Pons (tissue), 1 donor: ENCODE data around the gene PIK3AP1.

ENCODE experiments used
- DNase-seq: peaks from one replicate; pipeline ENCODE4 v3.0.0-alpha.2; 2016; ENCODE audit warnings: low spot score

The PIK3AP1 gene

DNA sequence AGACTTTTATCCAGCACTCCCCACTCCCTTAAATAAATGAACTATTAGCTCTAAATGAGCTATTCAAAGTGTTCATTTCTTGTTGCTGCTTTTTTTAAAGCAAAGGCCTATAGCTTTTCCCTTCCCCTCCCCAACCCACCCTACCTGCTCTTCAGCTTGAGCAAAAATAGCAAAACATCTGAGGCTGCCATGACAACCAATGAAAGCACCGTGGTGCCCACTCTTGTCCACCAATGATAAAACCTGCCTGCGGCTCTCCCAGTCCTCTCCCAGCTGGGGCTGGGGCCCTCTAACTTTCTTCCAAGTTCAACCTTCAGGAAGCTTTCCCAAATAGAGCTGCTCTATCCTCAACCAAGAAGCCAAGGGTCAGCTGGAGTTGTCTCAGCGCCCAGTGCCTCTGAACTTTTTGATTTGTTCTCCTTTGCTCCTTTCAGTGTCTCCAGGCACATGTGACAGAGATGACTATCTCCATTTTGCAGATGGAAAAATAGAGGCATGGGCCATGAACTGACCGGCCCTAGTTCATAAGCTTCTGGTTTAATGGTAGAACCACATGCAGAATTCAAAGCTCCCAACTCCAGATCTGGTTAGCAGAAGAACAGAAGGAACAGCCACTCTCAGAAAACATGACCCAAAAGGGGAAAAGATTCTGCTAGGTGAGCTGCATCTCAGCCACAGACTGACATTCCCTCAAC lies 47.7 kb downstream of the PIK3AP1 start:
- DNase-seq: no peak

DNA sequence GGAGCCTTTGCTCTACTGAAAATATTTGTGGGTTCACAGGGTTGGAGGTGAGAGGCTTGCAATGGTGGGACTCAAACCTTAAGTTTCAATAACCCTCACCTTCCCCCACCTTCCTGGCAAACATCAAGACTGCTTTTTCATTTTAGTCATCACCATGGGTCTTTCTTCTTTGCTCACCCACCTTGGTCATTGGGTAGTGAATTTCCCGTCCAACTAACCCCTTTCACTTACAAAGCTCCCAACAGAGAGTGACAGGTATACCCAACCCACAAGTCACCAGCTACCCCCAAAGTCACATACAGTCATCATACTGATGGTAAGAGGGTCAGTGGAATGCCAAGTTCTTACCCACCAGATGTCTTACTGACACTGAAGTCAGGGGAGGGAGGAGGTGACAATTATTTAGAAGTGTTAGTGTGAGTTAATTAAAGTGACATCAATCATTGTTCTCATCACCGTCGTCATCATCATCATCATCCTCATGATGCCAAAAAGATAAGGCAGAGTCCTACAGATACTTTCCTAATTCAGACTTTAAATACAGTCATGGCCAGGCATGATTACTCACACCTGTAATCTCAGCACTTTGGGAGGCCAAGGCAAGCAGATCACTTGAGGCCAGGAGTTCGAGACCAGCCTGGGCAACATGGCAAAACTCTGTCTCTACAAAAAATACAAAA lies 49.0 kb downstream of the PIK3AP1 start:
- DNase-seq: no peak

DNA sequence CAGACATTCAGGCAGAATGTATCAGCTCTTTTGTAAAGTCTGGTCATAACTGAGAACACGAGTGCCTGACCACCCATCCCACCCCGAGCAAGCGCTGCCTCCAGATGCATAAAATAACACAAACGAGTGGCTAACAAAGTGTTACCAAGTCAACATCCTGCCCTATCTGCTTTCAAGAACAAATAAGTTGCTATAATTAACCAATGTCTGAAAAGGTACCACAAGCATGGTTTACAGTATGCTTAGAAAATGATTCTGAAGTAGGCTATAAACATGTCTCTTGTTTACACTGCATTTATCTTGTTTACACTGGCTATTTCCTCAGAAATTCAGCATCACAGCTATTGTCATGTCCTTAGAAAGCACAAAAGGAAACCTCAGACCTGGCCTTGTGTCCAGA lies 49.5 kb downstream of the PIK3AP1 start:
- DNase-seq: no peak

DNA sequence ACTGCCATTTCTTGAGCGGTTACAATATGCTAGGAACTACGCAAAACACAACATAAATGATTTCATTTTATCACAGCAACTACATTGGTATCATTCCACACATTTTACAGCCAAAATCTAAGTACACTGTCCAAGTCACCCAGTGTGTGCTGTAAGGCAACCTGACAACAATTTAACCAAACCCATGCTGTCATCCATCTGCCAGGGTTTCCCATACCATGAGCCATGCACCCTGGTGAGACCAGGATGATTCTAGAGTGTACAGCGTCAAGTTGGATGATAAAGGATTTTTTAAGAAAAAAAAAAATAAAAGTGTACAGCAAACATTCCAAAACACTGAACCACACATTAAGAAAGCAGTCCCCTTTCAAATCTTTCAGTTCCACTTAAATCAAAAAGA lies 52.9 kb downstream of the PIK3AP1 start:
- DNase-seq: no peak

DNA sequence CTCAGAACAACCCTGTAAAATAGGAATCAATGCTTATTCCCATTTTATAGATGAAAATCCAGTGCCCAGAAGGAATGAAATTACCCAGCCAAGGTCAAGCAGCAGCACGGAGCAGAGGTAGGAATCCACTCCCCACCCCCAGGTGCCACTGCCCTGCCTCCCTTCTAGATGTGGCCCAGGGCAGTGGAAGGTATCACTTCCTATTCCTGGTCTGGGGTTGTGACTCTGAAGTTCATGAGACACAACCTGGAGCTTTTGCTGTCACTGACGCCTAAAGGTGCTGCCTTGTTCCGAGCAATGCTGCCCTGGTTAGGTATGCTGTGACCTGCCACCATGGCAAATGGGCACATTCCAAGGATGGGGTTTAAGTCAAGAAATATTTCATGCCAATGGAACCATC lies 53.6 kb downstream of the PIK3AP1 start:
- no peak for DNase-seq

DNA sequence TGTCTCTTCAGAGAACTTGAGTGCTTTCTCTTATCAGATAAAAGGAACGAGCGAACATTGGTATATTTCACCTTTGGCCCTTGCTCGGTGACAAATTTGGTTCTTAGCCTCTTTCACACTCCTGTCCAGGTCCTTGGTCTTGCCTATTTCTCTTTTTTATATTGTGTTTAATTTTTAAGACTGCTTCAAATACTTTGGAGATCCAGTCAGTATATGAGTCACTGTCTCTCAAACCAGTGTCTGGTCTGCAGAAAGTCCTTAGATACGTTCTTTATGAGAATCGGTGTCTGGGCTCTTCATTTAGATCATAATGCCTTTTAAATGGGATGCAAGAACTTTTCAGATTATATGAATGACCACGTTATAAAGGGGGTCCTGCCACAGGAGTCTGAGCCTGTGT lies 55.0 kb downstream of the PIK3AP1 start:
- DNase-seq: no peak

DNA sequence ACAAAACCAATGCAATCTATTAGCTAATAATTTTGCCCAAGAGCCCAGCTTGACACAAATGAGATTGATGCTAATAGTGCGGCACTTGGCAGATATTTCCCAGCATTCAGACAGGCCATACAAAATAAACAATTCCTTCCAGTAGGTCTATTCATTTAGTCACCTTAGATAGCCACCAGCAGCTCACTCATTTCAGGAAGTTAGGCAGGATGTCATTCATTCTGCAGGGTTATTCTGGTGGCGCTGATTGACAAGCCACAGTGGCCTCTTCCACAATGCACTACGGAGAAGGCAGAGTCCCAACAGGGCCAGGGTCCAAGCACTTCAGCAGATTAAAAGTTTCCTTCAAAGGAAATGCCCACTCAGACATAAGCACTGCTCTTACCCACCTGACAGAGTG lies 55.8 kb downstream of the PIK3AP1 start:
- no peak for DNase-seq

DNA sequence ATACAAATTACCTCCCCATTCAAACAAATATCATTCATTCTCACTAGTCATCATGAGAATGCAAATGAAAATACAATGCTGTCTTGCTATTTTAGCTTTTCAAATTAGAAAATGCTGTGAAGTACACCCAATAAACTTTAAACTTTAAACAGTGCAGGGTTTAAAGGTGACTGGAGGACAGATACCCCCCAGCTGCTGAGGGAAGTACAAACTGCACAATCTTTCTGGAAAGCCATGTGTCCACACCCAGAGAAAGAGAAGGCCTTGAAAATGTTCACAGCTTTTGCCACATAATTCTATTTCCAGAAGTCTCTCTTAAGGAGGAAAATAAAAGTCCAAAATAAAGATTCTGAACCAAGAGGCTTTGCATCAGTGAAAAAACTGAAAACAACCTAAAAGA lies 56.5 kb downstream of the PIK3AP1 start:
- DNase-seq: no peak

DNA sequence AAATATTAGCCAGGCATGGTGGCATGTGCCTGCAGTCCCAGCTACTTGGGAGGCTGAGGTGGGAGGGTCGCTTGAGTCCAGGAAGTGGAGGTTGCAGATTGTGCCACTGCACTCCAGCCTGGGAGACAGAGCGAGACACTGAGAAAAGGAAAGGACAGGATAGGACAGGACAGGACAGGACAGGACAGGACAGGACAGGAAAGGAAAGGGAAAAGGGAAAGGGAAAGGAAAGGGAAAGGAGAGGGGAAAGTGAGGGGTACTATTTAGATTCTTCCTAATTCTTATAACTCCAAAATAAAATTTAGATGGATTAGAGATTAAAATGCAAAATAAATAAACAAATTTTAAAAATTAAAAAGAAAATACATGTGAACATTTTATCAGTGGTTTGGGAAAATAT lies 58.7 kb downstream of the PIK3AP1 start:
- no peak for DNase-seq

DNA sequence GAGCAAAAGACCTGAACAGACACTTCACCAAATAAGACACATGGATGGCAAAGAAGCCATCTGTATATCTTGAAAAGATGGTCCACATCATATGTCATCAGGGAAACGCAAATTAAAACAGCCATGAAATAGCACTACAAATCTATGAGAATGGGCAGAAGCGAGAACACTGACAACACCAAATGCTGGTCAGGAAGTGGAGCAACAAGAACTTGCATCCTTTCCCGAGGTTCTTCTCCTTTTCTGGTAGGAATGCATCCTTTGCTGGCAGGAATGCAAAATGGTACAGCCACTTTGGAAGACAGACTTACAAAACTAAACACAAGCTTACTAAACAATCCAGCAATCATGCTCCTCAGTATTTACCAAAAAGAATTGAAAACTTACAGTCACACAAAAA lies 60.0 kb downstream of the PIK3AP1 start:
- DNase-seq: no peak

DNA sequence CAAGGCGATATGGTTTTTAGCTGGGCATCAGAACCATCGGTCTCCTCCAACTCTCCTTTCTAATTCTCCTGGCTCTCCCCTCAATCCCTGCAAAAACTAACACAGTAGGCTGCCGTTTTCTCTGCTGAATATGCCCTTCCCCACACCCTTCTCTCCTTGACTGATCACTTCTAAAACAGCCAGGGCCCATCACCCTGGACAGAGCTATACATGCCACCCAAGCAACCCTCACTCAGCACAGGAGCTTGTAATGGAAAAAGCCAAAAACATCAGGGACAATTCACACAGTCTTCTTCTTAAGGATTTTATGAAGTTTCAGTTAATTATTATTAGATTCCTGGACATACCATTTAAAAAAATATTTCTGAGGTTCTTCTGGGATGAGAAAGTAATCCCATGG lies 61.5 kb downstream of the PIK3AP1 start:
- DNase-seq: no peak

DNA sequence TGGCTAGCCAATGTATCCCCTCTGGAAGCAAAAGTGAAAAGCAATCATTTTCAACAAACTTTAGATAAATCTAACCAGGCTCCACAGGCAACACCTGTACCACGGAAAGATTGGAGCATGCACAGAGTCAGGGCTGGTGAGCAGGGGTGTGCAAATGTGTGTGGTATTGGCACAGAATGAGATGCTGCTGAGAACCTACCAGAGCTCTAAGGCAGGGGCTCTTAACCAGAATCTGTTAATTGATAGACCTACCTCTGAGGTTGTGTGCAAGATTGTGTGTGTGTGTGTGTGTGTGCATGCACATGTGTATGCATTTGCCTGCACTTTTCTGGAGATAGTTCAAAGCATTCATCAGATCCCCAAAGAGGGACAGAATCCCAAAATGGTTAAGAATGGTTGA lies 62.9 kb downstream of the PIK3AP1 start:
- DNase-seq: no peak

DNA sequence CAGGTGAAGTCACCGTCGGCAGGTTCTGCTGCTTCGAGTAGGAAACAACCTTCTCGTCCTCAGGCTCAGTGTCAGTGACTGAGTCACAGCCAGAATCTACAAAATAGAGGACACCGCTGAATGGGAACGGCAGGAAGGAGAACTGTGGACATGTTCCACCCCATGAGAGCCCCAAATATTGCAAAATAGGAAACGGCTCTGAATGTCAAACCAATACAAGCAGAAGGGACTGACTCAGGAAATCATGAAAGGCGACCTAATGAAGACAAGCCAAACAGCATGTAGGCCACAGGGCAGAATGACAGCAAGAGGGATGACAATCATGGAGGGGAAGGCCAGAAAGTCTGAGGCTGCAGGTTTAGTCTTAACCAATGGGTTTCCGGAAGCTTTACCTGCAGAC lies 63.5 kb downstream of the PIK3AP1 start:
- peak; percentile 19 for DNase-seq

DNA sequence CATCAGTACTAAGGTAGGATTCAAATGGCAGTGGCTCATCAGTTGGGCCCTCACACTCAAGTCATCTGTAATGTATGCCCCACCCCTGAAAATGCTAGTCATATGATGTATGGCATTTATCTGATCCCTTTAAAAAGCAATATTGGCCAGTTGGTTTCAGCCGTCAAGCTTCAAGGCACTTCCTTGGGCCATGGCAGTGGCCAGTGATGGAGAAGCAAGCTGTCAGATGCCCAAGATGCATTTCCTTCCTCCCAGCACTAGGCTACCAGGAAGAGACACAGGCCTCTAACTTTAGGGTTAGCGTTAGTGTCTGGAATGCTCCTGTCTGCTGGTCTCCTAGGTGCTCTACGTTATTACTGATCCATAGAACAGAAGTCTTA lies 64.1 kb downstream of the PIK3AP1 start:
- DNase-seq: peak; percentile 17

DNA sequence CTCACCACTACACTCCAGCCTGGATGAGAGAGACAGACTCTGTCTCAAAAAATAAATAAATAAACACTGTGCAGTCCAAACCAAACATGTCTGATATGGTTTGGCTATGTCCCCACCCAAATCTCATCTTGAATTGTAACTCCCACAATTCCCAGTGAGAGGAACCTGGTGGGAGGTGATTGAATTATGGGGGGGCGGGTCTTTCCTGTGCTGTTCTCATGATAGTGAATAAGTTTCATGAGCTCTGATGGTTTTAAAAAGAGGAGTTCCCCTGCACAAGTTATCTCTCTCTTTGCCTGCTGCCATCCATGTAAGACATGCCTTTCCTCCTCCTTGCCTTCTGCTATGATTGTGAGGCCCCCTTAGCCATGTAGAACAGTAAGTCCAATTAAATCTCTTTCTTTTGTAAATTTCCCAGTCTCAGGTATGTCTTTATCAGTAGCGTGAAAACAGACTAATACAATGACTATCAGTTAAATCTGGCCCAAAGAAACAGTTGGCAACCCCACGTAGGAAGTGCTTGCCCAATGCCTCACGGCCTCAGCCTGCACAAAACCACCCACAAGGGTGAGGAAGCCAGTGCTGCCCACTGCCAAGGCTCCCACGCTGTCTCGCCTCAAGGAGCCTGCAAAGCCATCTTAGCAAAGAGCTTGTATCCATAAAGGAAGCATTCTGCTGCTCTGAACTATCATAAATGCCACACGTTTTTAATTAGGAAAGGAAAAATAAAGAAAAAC lies 64.7 kb downstream of the PIK3AP1 start:
- no peak for DNase-seq

DNA sequence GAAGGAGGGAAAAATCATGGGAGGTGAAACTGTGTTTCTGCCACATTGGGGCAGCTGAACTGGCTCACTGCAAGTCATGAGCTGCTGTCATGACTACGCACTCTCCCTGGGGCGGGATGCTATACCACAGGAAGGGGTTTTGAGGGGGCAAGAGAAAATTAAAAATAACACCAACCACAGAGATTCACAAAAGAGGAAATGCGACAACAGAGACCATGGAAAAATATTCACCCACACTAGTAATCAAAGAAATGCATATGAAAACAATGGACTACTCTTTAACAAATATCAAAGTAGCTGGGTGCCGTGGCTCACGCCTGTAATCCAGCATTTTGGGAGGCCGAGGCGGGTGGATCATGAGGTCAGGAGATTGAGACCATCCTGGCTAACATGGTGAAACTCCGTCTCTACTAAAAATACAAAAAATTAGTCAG lies 68.3 kb downstream of the PIK3AP1 start:
- DNase-seq: peak; percentile 44

DNA sequence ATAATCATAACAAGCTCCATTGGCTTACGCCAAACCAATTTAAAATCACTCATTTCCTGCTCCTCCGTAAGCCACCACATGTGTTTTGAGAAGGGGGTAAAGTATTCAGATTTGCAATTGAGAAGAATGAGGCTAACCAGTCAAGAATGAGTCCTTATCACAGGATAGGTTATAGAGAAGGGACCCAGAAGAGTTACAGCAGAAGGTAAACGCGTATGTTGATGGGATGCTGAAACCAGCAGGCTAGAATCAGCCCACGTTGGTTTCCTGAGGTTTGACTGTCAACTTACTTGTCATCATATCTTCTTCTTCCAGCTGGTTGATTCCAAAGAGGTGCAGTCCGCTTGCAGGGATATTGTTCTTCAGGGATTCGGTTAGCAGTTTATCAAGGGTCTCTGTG lies 69.4 kb downstream of the PIK3AP1 start:
- no peak for DNase-seq

DNA sequence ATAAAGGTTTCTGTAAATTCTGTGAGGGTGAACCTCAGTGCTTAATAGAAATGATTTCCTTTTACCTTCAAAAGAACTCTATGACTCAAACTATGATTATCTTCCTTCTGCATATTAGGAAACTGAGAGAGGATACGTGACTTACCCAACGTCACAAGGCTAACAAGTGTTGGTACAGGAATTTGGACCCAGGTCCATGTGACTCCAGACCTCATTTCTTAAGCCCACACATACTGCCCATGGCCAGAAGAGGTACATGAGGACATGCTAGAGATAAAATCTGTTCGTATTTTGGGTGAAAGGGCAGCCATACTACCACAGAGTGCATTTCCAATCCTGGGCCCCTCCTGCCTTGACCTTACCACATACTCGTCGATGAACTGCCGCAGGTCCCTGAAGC lies 72.0 kb downstream of the PIK3AP1 start:
- DNase-seq: no peak

DNA sequence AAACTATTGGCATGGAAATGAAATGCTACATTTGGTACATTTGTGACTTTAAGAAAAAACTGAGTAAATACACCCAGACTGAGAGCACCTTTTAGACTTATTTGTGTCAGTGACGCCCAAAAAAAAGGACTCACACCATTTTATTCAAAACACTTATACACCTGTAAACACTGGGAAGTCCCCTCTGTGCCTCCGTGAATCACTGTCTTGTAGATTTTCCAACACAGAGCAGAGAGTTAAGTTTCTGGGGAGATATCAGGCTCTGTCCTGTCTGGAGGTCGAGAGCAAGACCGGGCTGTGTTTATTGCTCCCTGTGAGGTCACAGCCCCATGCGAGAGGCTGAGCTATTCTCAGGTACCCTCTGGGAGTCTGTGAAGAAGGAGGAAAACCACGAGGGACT lies 72.8 kb downstream of the PIK3AP1 start:
- no peak for DNase-seq

DNA sequence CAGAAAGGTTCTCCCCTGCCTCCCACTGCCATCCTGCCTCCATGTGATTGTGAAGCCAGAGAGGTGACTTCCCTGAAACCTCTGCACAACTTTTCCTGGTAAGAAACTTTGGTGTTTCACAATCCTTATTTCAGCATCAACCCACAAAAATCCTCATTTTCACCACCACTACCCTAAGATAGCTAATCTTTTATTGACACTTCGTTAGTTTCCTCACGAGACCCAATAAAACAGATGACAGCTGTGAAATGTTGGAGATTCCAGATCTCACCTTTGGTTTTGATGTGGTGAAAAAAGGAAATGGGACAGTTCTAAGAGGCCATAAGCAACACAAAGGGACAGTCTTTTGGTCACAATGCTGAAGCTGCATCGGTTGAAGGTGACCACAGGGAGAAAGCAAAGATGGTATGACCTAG lies 73.6 kb downstream of the PIK3AP1 start:
- no peak for DNase-seq

DNA sequence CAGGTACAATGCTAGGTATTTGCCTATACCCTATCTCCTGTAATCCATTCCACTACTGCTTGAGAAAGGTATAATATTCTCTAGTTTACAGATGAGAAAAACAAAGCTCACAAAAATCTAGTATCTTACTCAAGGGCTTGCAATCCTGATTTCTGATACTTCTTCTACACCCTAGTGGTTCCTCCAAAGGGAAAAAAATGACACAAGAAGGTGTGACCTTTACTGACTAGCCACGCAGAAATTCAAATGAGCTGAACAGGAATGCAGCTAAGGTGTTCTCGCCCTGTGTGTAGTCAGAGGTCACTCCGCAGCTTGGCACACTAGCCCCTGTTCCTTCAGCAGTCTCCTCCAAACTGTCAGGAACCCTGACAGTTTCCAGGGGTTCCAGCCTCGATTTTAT lies 74.0 kb downstream of the PIK3AP1 start:
- DNase-seq: no peak

DNA sequence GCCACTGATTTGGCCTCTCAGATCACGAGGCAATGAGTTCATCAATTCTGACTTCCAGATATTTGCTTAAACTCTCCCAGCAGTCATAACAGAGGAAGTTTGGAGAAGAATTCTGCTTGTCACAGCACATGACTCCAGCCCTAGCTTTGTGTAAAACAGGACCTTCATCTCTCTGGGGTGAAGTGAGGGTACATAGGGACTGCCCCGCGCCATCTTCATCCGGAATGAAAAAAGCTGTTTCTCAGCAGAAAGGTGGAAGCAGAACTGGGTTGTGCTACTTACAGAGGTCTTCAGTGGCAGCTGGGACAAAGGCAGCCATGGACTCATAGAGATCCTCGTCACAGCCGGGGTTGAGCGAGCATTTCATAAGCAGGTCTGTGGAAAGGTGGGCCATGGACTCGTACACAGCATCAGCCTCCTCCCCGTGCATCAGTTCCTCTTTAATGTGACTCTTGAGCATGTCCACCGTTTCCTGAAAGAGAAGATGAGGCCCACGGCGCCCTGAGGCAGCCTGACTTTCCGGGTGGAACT lies 75.1 kb downstream of the PIK3AP1 start:
- peak; percentile 73 for DNase-seq

DNA sequence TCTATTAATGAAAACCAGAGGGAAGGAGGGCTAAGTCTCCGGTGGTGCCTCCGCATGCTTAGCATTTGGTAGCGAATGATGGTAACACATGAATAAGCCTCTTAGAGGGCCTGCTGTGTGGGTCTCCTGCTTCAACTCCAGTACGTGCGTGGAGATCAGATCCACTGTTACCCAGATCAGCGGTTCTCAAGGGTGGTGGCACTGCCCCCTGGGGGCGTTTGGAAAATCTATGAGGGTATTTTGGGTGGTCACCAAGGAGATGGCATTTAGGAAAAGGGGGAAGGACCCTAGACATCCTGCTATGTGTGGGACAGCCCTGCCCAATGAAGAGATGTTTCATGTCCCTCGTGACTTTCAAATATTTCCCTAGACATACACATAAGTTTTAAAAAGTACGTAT lies 76.4 kb downstream of the PIK3AP1 start:
- DNase-seq: no peak
